NOMO-1 (cell line): ENCODE measurements around the gene UBXN4.
A peak's percentile ranks its signal among the peaks of the same experiment; 100 is the strongest.
"Not testable (repeated sequence)": the region's sequence is repeated elsewhere in the genome, so short reads cannot be mapped to it uniquely, and the experiment has no call there.

ENCODE experiments used
- DNase-seq, 2 experiments: peaks; one replicate each; lab custom pipeline; 2025; ENCODE audit not compliant: unreplicated experiment in 2 of 2; lab: John Stamatoyannopoulos, UW

The UBXN4 gene

GRCh38 chr2:135741395-135742324 lies at the start of gene UBXN4:
UBXN4 (plus strand) TSS chr2:135741855; CDS start chr2:135741930, 75 bp downstream.
- peak; percentile 96 to 98 for DNase-seq

GRCh38 chr2:135694711-135695110 lies 46.9 kb upstream of the UBXN4 start:
- DNase-seq, result no peak

GRCh38 chr2:135698838-135699237 lies 42.8 kb upstream of the UBXN4 start:
- DNase-seq, result no peak

- DNase-seq, result no peak
Observed at GRCh38 chr2:135701442-135701841, 40.2 kb upstream of the UBXN4 start.

GRCh38 chr2:135703300-135703699 lies 38.4 kb upstream of the UBXN4 start:
- DNase-seq, result no peak

GRCh38 chr2:135704075-135704474 lies 37.6 kb upstream of the UBXN4 start:
- DNase-seq, result not testable (repeated sequence)

- DNase-seq, result no peak
Observed at GRCh38 chr2:135708159-135708558, 33.5 kb upstream of the UBXN4 start.

- peak; percentile 18 to 44 for DNase-seq
Observed at GRCh38 chr2:135709992-135710391, 31.7 kb upstream of the UBXN4 start.

- not testable (repeated sequence) for DNase-seq
Observed at GRCh38 chr2:135715086-135715485, 26.6 kb upstream of the UBXN4 start.

GRCh38 chr2:135728064-135728743 lies 13.5 kb upstream of the UBXN4 start:
- no peak for DNase-seq

GRCh38 chr2:135732561-135732960 lies 9.1 kb upstream of the UBXN4 start:
- no peak for DNase-seq

- DNase-seq, result no peak
Observed at GRCh38 chr2:135733045-135733444, 8.6 kb upstream of the UBXN4 start.

GRCh38 chr2:135736546-135736945 lies 5.1 kb upstream of the UBXN4 start:
- DNase-seq, result no peak

- no peak for DNase-seq
Observed at GRCh38 chr2:135740206-135740605, 1.4 kb upstream of the UBXN4 start.

GRCh38 chr2:135741043-135741394 lies 636 bp upstream of the UBXN4 start:
- DNase-seq, result no peak

GRCh38 chr2:135742325-135742757 lies 686 bp downstream of the UBXN4 start:
- peak; percentile 46 to 59 for DNase-seq

- DNase-seq, result no peak
Observed at GRCh38 chr2:135743860-135744259, 2.2 kb downstream of the UBXN4 start.

GRCh38 chr2:135744760-135745314 lies 3.2 kb downstream of the UBXN4 start:
- no peak for DNase-seq

- no peak for DNase-seq
Observed at GRCh38 chr2:135745545-135745944, 3.9 kb downstream of the UBXN4 start.

- DNase-seq, result no peak
Observed at GRCh38 chr2:135755573-135755972, 13.9 kb downstream of the UBXN4 start.

GRCh38 chr2:135756692-135757091 lies 15.0 kb downstream of the UBXN4 start:
- DNase-seq, result no peak

- no peak for DNase-seq
Observed at GRCh38 chr2:135762022-135762421, 20.4 kb downstream of the UBXN4 start.
